ENCODE measurements around the gene RPP14.

The RPP14 gene

DNA sequence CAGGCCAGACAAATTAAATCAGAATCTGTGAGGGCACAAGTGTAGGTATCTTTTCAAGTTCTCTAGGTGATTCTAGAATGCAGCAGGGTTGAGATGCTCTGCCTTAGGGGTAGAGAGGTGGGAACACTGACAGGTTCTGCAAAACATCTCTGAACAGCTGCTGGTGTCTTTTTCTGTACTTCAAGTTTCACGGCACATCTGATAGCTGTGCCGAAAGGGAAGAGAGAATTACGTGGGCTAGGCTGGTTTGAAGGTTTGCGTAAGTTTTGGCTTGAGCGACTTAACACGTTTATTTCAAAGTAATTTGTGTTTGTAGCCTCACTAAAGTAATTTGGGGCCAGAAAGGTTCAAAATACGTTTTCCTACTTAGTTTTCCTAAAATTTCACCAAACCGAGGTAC lies 49.1 kb downstream of the RPP14 start:
- no peak for DNase-seq (ENCODE audit: low read depth in 3 of 3, low spot score in 1 of 3)

DNA sequence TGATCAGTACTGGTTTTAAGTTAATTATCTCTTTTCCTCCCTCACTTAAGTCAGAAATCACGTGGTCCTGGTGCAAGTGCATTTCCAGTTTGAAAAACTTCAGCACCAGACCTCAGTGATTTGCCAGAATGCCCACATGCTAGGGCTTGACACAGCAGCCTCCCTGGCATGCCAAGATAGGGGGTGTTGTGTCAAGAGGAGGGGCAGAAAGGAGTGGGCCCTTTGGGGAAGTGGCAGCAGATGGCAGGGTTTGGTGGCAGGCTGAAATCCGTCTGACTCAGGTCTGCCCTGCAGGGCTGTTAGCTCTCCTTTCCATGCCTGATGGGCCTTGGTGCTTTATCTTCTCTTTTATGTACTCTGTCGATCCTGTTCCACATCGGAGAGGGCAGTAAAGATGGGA lies 50.0 kb downstream of the RPP14 start:
- DNase-seq (ENCODE audit: low read depth in 3 of 3, low spot score in 1 of 3), result no peak

DNA sequence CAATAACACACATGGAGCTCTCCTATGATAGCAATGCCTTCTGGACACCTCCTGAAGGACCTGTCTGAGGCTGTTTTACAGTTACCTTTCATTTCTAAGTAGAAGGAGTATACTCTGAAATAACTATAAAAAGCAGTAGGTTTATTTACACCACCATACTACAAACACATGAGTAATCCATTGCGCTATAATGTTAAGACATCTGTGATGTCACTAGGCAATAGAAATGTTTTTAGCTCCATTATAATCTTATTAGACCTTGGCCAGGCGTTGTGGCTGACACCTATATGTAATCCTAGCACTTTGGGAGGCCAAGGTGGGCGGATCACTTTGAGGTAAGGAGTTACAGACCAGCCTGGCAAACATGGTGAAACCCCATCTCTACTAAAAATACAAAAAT lies 51.4 kb downstream of the RPP14 start:
- no peak for DNase-seq (ENCODE audit: low read depth in 3 of 3, low spot score in 1 of 3)

DNA sequence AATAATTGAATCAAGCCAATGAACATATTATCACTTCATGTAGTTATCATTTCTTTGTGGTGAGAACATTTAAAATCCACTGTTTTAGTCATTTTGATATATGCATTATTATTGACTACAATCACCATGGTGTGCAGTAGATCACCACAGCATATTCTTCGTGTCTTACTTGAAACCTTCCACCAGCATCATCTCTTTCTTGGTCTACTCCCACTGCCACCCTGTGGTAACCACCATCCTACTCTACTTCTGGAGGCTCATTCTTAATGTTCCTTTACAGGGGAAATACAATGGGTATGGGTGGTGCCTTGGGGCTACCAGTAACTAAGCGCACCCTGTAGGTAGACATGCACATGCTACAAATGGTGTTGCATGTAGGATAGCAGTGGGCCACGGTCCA lies 52.0 kb downstream of the RPP14 start:
- no peak for DNase-seq (ENCODE audit: low read depth in 3 of 3, low spot score in 1 of 3)

DNA sequence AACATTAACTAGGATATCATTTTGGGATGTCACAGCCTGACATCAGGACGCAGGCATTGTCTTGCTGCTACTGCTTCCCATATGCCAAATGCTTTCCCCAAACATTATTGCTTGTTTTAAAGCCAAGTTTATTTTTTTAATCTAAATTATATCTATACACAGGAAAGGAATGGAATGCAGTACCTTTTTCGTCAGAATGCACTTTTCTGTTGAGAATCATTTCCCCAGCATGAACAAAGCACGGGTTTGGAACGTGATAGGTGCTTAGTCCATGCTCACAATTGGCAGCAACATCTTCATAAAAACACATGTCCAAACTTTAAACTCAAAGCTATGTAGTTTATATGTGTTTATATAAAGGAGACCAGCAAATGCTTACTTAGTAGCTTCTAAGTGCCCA lies 52.8 kb downstream of the RPP14 start:
- no peak for DNase-seq (ENCODE audit: low read depth in 3 of 3, low spot score in 1 of 3)

DNA sequence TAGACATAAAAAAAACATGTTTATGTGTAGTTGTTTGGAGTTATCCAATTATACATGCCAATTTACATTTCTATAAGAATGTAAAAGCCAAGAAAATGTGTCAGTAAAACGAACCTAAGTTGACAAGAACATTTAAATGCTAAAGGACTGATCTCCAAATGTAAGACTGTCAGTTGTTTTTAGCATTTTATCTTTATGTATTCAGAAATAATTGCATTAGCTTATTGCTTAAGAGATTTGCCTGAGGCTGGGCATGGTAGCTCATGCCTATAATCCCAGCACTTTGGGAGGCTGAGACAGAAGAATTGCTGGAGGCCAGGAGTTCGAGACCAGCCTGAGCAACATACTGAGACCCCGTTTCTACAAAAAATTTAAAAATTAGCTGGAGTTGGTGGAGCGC lies 53.6 kb downstream of the RPP14 start:
- DNase-seq (ENCODE audit: low read depth in 3 of 3, low spot score in 1 of 3), result no peak

DNA sequence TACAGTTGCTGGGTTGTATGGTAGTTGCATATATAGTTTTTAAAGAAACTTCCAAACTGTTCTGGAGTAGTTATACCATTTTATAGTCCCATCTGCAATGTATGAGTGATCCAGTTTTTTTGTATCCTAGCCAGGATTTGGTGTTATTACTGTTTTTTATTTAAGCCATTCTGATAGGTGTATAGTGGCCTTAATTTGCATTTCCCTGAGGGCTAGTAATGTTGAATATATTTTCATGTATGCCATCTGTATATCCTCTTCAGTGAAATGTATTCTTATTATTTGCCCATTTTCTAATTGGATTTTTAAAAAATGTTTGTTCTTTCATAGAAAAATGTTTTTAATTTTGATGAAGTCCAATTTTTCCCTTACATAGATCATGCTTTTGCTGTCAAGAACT lies 55.8 kb downstream of the RPP14 start:
- no peak for DNase-seq (ENCODE audit: low read depth in 3 of 3, low spot score in 1 of 3)

DNA sequence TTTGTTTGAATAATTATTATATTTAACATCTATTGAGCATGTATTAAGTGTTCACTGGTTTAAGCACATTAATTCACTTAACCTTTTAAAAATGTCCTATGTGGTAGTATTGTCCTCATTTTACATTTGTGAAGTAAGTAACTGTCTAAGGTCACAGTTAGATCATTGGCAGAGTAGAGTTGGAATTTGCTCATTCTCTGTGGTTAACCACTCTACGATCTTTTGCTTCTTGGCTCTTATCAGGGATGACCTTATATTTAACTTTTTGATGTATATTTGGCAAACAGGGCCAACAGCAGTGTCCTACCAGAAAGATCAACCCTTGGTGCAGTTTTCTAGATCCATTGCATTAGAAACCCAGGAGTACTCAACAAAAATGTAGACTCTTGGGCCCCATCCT lies 60.7 kb downstream of the RPP14 start:
- DNase-seq (ENCODE audit: low read depth in 3 of 3, low spot score in 1 of 3), result no peak

DNA sequence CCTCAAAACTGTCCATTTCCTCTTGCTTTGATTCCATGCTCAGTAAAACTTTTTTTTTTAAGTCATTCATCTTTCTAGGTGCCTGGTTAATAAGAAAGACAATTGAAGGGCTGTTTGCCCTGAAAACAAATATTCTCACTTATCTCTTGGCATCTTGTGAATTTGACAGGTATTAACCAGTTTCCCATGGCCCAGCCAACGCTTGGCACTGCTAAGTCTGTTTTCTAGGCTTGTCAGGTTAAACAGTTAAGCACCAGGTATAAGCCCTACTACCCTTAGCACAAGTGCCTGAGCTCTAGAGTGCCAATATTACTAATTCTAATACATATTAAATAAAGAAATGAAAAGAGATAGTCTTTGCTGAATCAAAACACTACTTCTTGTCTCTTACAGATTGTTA lies 63.0 kb downstream of the RPP14 start:
- no peak for DNase-seq (ENCODE audit: low read depth in 3 of 3, low spot score in 1 of 3)
